H7 (cell line): Measurements from ENCODE around the gene KRTAP10-6. TPM values are rescaled to one million over a fixed set of nuclear protein-coding genes. Genes with fewer than 3 reads are reported as not detected.
"Not testable (repeated sequence)": the region's sequence is repeated elsewhere in the genome, so short reads cannot be mapped to it uniquely, and the experiment has no call there.

ENCODE experiments used
- DNase-seq: peaks from one replicate; pipeline ENCODE4 v3.0.0; 2012
- H3K27me3 ChIP-seq: 2 replicates; pipeline ENCODE4 v1.6.0; 2011; ENCODE audit warnings: mild to moderate bottlenecking, low read length; ENCODE audit not compliant: control insufficient read depth, insufficient read depth
- H3K36me3 ChIP-seq: replicated peaks from 2 replicates; pipeline ENCODE4 v1.5.1; 2011; ENCODE audit warnings: low read length; ENCODE audit not compliant: control insufficient read depth, insufficient read depth
- H3K4me3 ChIP-seq: 2 replicates; pipeline ENCODE4 v1.5.1; 2011; ENCODE audit warnings: low read depth, mild to moderate bottlenecking, control low read depth, low read length, moderate library complexity; ENCODE audit not compliant: insufficient read depth
- total RNA-seq: library from RNA; depleted of rRNA; stranded (reverse); fragments of >200 nt; shearing (Covaris generic); gene quantifications from 2 replicates; pipeline ENCODE4 v1.2.3, GENCODE V29; 2014

KRTAP10-6 gene
- total RNA-seq, 1 experiment from 2014 or later = not detected

GRCh38 chr21:44596068-44596725 is 3.9 kb upstream of the KRTAP10-6 start:
- DNase-seq = no peak
- no peaks in the 10 kb centered on the region for H3K27me3 ChIP-seq
- H3K36me3 ChIP-seq = no peaks in the 10 kb centered on the region
- no peak overlapping the region for H3K4me3 ChIP-seq

GRCh38 chr21:44595524-44595923 is 3.2 kb upstream of the KRTAP10-6 start:
- H3K36me3 ChIP-seq = no peaks in the 10 kb centered on the region
- H3K4me3 ChIP-seq = no peak overlapping the region
- DNase-seq = no peak
- no peaks in the 10 kb centered on the region for H3K27me3 ChIP-seq

GRCh38 chr21:44594406-44594916 is 2.2 kb upstream of the KRTAP10-6 start:
- Histone ChIP-seq H3K27me3 (no peaks in the 10 kb centered on the region), H3K4me3 (no peak overlapping the region), H3K36me3 (no peaks in the 10 kb centered on the region)
- DNase-seq = no peak

GRCh38 chr21:44593598-44594405 is 1.5 kb upstream of the KRTAP10-6 start:
- Histone ChIP-seq H3K36me3 (no peaks in the 10 kb centered on the region), H3K27me3 (no peaks in the 10 kb centered on the region), H3K4me3 (no peak overlapping the region)
- no peak for DNase-seq

GRCh38 chr21:44591801-44592130 is 539 bp downstream of the KRTAP10-6 start:
- H3K27me3 ChIP-seq, DNase-seq, H3K36me3 ChIP-seq, H3K4me3 ChIP-seq: not testable (repeated sequence)

GRCh38 chr21:44590897-44591800 is 1.2 kb downstream of the KRTAP10-6 start:
- H3K36me3 ChIP-seq, H3K27me3 ChIP-seq, H3K4me3 ChIP-seq, DNase-seq: not testable (repeated sequence)

GRCh38 chr21:44590311-44590721 is 2.0 kb downstream of the KRTAP10-6 start:
- Histone ChIP-seq H3K27me3 (no peaks in the 10 kb centered on the region), H3K36me3 (no peaks in the 10 kb centered on the region), H3K4me3 (no peak overlapping the region)
- no peak for DNase-seq

- no peak for DNase-seq
- no peak overlapping the region for H3K4me3 ChIP-seq
Measured at GRCh38 chr21:44589586-44590305, 2.6 kb downstream of the KRTAP10-6 start.

GRCh38 chr21:44589094-44589493 is 3.2 kb downstream of the KRTAP10-6 start:
- H3K27me3 ChIP-seq = no peaks in the 10 kb centered on the region
- no peaks in the 10 kb centered on the region for H3K36me3 ChIP-seq
- no peak overlapping the region for H3K4me3 ChIP-seq
- DNase-seq = no peak

More at GRCh38 chr21:44589586-44590305, 2.6 kb downstream of the KRTAP10-6 start:
- Histone ChIP-seq H3K36me3 (no peaks in the 10 kb centered on the region), H3K27me3 (no peaks in the 10 kb centered on the region)

- no peak for DNase-seq
- no peaks in the 10 kb centered on the region for H3K36me3 ChIP-seq
- H3K27me3 ChIP-seq = no peaks in the 10 kb centered on the region
- H3K4me3 ChIP-seq = no peak overlapping the region
Measured at GRCh38 chr21:44585892-44586291, 6.4 kb downstream of the KRTAP10-6 start.

GRCh38 chr21:44583800-44584147 is 8.5 kb downstream of the KRTAP10-6 start:
- no peak overlapping the region for H3K4me3 ChIP-seq
- no peaks in the 10 kb centered on the region for H3K27me3 ChIP-seq
- no peak for DNase-seq
- no peaks in the 10 kb centered on the region for H3K36me3 ChIP-seq

GRCh38 chr21:44583089-44583799 is 9.1 kb downstream of the KRTAP10-6 start:
- no peaks in the 10 kb centered on the region for H3K36me3 ChIP-seq
- H3K4me3 ChIP-seq = no peak overlapping the region
- no peaks in the 10 kb centered on the region for H3K27me3 ChIP-seq
- DNase-seq = no peak

- DNase-seq = no peak
- H3K4me3 ChIP-seq = no peak overlapping the region
- no peaks in the 10 kb centered on the region for H3K36me3 ChIP-seq
- no peaks in the 10 kb centered on the region for H3K27me3 ChIP-seq
Measured at GRCh38 chr21:44582055-44582454, 10.2 kb downstream of the KRTAP10-6 start.
